NB4 (cell line): ENCODE measurements around the gene MANF.

ENCODE experiments used
- CTCF ChIP-seq: IDR thresholded peaks from one replicate; pipeline ENCODE4 v1.5.1; 2012; ENCODE audit warnings: low read depth, low read length
- MAX ChIP-seq: IDR thresholded peaks from 2 replicates; pipeline ENCODE4 v1.6.1; 2011; ENCODE audit warnings: low read depth, low read length
- MYC ChIP-seq: IDR thresholded peaks from 2 replicates; pipeline ENCODE4 v1.6.1; 2011; ENCODE audit warnings: low read depth, low read length
- POLR2A ChIP-seq: IDR thresholded peaks from 2 replicates; pipeline ENCODE4 v1.6.1; 2011; ENCODE audit warnings: mild to moderate bottlenecking; ENCODE audit not compliant: insufficient read length; ENCODE audit errors: extremely low read depth

GRCh38 chr3:51392355-51393133 lies 7.5 kb downstream of the MANF start:
- TF ChIP-seq MAX (no peak), CTCF (no peak), POLR2A (no peak), MYC (no peak)
